H9 (cell line): ENCODE data around the gene GRID2. TPM values are rescaled to one million over a fixed set of nuclear protein-coding genes. Genes with fewer than 3 reads are reported as not detected.

Experiments
- DNase-seq: peaks from one replicate; pipeline ENCODE4 v3.0.0-alpha.2; 2017
- H2AFZ ChIP-seq: one replicate; pipeline ENCODE4 v1.6.1; 2013; ENCODE audit warnings: mild to moderate bottlenecking, low read length, control low read depth, moderate library complexity
- H2AK5ac ChIP-seq: 2 replicates; pipeline ENCODE4 v1.6.1; 2013; ENCODE audit warnings: low read length, control low read depth, mixed read lengths; ENCODE audit not compliant: insufficient read length
- H2BK120ac ChIP-seq: one replicate; pipeline ENCODE4 v1.6.1; 2013; ENCODE audit warnings: low read depth, mild to moderate bottlenecking, low read length, control low read depth, inconsistent platforms; ENCODE audit not compliant: poor library complexity, severe bottlenecking
- H2BK12ac ChIP-seq: 2 replicates; pipeline ENCODE4 v1.6.1; 2013; ENCODE audit warnings: low read length, control low read depth, mixed read lengths, low read depth; ENCODE audit not compliant: insufficient read length
- H2BK15ac ChIP-seq: 2 replicates; pipeline ENCODE4 v1.6.1; 2013; ENCODE audit warnings: low read depth, low read length, control low read depth
- H2BK20ac ChIP-seq: one replicate; pipeline ENCODE4 v1.6.1; 2013; ENCODE audit warnings: low read depth, mild to moderate bottlenecking, low read length, control low read depth, inconsistent platforms; ENCODE audit not compliant: poor library complexity, severe bottlenecking
- H2BK5ac ChIP-seq: 2 replicates; pipeline ENCODE4 v1.6.1; 2013; ENCODE audit warnings: low read length, control low read depth, mixed read lengths; ENCODE audit not compliant: insufficient read length
- H3K14ac ChIP-seq: 2 replicates; pipeline ENCODE4 v1.6.1; 2013; ENCODE audit warnings: low read length, control low read depth; ENCODE audit not compliant: insufficient read depth
- H3K18ac ChIP-seq: 2 replicates; pipeline ENCODE4 v1.6.1; 2013; ENCODE audit warnings: low read depth, mild to moderate bottlenecking, mixed read lengths, low read length, control low read depth; ENCODE audit not compliant: insufficient read length
- H3K23ac ChIP-seq: 2 replicates; pipeline ENCODE4 v1.6.1; 2013; ENCODE audit warnings: low read length, control low read depth, mixed read lengths, low read depth; ENCODE audit not compliant: insufficient read length
- H3K23me2 ChIP-seq: 2 replicates; pipeline ENCODE4 v1.6.1; 2013; ENCODE audit warnings: low read depth, mild to moderate bottlenecking, mixed read lengths, low read length, control low read depth; ENCODE audit not compliant: insufficient read length, poor library complexity, severe bottlenecking
- H3K27ac ChIP-seq: 2 replicates; pipeline ENCODE4 v1.5.1; 2013; ENCODE audit warnings: low read length, control low read depth, mixed read lengths, low read depth; ENCODE audit not compliant: insufficient read length
- H3K27me3 ChIP-seq: 2 replicates; pipeline ENCODE4 v1.6.1; 2013; ENCODE audit warnings: low read length, control low read depth, inconsistent platforms; ENCODE audit not compliant: insufficient read depth
- H3K4ac ChIP-seq: 2 replicates; pipeline ENCODE4 v1.6.1; 2013; ENCODE audit warnings: low read depth, mild to moderate bottlenecking, control low read depth, inconsistent platforms, low read length, moderate library complexity
- H3K4me1 ChIP-seq: 2 replicates; pipeline ENCODE4 v1.6.1; 2013; ENCODE audit warnings: low read length, control low read depth, inconsistent platforms; ENCODE audit not compliant: insufficient read depth
- H3K4me2 ChIP-seq: 2 replicates; pipeline ENCODE4 v1.6.1; 2013; ENCODE audit warnings: low read length, control low read depth, mixed read lengths; ENCODE audit not compliant: insufficient read length, insufficient read depth
- H3K56ac ChIP-seq: 2 replicates; pipeline ENCODE4 v1.6.1; 2013; ENCODE audit warnings: low read depth, mild to moderate bottlenecking, mixed read lengths, low read length, control low read depth; ENCODE audit not compliant: insufficient read length
- H3K79me1 ChIP-seq: 2 replicates; pipeline ENCODE4 v1.6.1; 2013; ENCODE audit warnings: low read depth, mild to moderate bottlenecking, moderate library complexity, low read length, control low read depth, inconsistent platforms; ENCODE audit not compliant: insufficient read depth, poor library complexity, severe bottlenecking
- H3K79me2 ChIP-seq: 2 replicates; pipeline ENCODE4 v1.6.1; 2013; ENCODE audit warnings: low read length, control low read depth, inconsistent platforms; ENCODE audit not compliant: insufficient read depth
- H3K9ac ChIP-seq: 2 replicates; pipeline ENCODE4 v1.6.1; 2013; ENCODE audit warnings: low read length, control low read depth, mixed read lengths; ENCODE audit not compliant: insufficient read length; ENCODE audit errors: extremely low read depth
- H3K9me3 ChIP-seq: one replicate; pipeline ENCODE4 v1.6.1; 2013; ENCODE audit warnings: low read depth, low read length, inconsistent platforms; ENCODE audit not compliant: control insufficient read depth
- H3T11ph ChIP-seq: one replicate; pipeline ENCODE4 v1.6.1; 2013; ENCODE audit warnings: mild to moderate bottlenecking, low read length, control low read depth, inconsistent platforms
- H4K20me1 ChIP-seq: one replicate; pipeline ENCODE4 v1.6.1; 2013; ENCODE audit not compliant: control insufficient read depth, insufficient read length, insufficient read depth
- H4K5ac ChIP-seq: 2 replicates; pipeline ENCODE4 v1.6.1; 2013; ENCODE audit warnings: low read depth, mild to moderate bottlenecking, mixed read lengths, low read length, control low read depth; ENCODE audit not compliant: insufficient read length
- H4K8ac ChIP-seq: replicated peaks from 2 replicates; pipeline ENCODE4 v1.6.1; 2013; ENCODE audit warnings: low read length, control low read depth, mixed read lengths, low read depth; ENCODE audit not compliant: insufficient read length
- H4K91ac ChIP-seq: 2 replicates; pipeline ENCODE4 v1.6.1; 2013; ENCODE audit warnings: low read depth, mild to moderate bottlenecking, moderate library complexity, mixed read lengths, low read length, control low read depth; ENCODE audit not compliant: insufficient read length
- H3K27ac Mint-ChIP-seq, 3 experiments: 2 replicates in 2 of 3; 3 replicates in 1 of 3; pipeline ENCODE4 v1.8.0; 2020 to 2021; ENCODE audit warnings: mixed read lengths in 3 of 3, mild to moderate bottlenecking in 1 of 3, moderate library complexity in 1 of 3
- H3K27me3 Mint-ChIP-seq: 2 replicates; pipeline ENCODE4 v1.8.0; 2021; ENCODE audit warnings: low read depth, mild to moderate bottlenecking, moderate library complexity, mixed read lengths
- H3K36me3 Mint-ChIP-seq, 3 experiments: 2 replicates in 2 of 3; 3 replicates in 1 of 3; pipeline ENCODE4 v1.8.0; 2020 to 2021; ENCODE audit warnings: low read depth in 3 of 3, mixed read lengths in 3 of 3; ENCODE audit not compliant: insufficient read depth in 1 of 3
- H3K4me1 Mint-ChIP-seq, 2 experiments: 2 replicates each; pipeline ENCODE4 v1.8.0; 2020; ENCODE audit warnings: mixed read lengths in 2 of 2
- H3K4me3 Mint-ChIP-seq, 2 experiments: 2 replicates in 1 of 2; 3 replicates in 1 of 2; pipeline ENCODE4 v1.8.0; 2020 to 2021; ENCODE audit warnings: mild to moderate bottlenecking in 2 of 2, mixed read lengths in 2 of 2, moderate library complexity in 1 of 2
- H3K9me3 Mint-ChIP-seq, 2 experiments: 2 replicates in 1 of 2; 3 replicates in 1 of 2; pipeline ENCODE4 v1.8.0; 2020; ENCODE audit warnings: mild to moderate bottlenecking in 2 of 2, mixed read lengths in 2 of 2, moderate library complexity in 1 of 2
- total RNA-seq: library from RNA; stranded (reverse); gene quantifications from 2 replicates; pipeline ENCODE4 v1.2.1, GENCODE V29; 2021
- TF ChIP-seq, protein P1 (sequence below): fragments of 200-600 bp; sonication (generic); conservative IDR thresholded peaks from 3 replicates; pipeline ENCODE4 v1.8.0; 2021; ENCODE audit warnings: antibody characterized with exemption, mild to moderate bottlenecking

The GRID2 gene
- total RNA-seq, 1 experiment from 2014 or later, result 21.8 TPM

DNA sequence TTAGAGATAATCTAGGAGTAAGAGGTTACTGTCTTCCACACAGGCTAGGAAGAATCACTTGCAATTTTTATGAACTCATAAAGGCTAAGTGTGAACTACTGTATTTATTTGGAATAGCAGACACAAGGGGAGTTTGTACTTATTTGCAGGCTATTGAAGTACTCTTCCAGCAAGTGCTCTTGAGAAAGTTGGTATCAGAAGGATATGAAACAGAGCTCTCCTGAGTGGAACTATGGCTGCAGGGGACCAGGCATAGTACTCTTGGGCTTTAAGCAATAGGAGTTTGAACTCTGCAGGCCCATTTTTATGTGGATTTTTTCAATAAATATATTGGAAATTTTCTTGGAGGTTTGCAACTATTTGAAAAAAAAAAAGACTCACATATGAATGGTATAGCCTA, 768.5 kb downstream of the GRID2 start:
- Histone ChIP-seq H2BK15ac (no peak overlapping the region), H2AK5ac (no peak overlapping the region), H2AFZ (no peak overlapping the region), H3K23ac (no peak overlapping the region), H3K4me2 (no peak overlapping the region), H3K27ac (no peak overlapping the region), H2BK120ac (no peak overlapping the region), H3K14ac (no peak overlapping the region), H3K9me3 (no peaks in the 10 kb centered on the region), H3K27me3 (peaks cover 2% of the 10 kb centered on the region; the same call in 1 of the 2 replicates), H4K91ac (no peak overlapping the region), H3K23me2 (no peaks in the 10 kb centered on the region), H2BK5ac (no peak overlapping the region), H4K5ac (no peak overlapping the region), H4K20me1 (no peaks in the 10 kb centered on the region), H3K4ac (no peak overlapping the region), H3K4me1 (no peaks in the 10 kb centered on the region), H2BK20ac (no peak overlapping the region), H3K56ac (no peak overlapping the region), H3K79me1 (no peaks in the 10 kb centered on the region), H3K18ac (no peak overlapping the region), H3T11ph (no peak overlapping the region), H2BK12ac (no peak overlapping the region), H3K79me2 (no peaks in the 10 kb centered on the region), H4K8ac (no peak overlapping the region), H3K9ac (no peak overlapping the region)
- TF ChIP-seq, protein P1, sequence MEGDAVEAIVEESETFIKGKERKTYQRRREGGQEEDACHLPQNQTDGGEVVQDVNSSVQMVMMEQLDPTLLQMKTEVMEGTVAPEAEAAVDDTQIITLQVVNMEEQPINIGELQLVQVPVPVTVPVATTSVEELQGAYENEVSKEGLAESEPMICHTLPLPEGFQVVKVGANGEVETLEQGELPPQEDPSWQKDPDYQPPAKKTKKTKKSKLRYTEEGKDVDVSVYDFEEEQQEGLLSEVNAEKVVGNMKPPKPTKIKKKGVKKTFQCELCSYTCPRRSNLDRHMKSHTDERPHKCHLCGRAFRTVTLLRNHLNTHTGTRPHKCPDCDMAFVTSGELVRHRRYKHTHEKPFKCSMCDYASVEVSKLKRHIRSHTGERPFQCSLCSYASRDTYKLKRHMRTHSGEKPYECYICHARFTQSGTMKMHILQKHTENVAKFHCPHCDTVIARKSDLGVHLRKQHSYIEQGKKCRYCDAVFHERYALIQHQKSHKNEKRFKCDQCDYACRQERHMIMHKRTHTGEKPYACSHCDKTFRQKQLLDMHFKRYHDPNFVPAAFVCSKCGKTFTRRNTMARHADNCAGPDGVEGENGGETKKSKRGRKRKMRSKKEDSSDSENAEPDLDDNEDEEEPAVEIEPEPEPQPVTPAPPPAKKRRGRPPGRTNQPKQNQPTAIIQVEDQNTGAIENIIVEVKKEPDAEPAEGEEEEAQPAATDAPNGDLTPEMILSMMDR, result no peak
- H3K27ac Mint-ChIP-seq, result no peak overlapping the region
- H3K36me3 Mint-ChIP-seq, result no peaks in the 10 kb centered on the region; a peak in 1 of 7 replicates
- no peaks in the 10 kb centered on the region for H3K27me3 Mint-ChIP-seq
- H3K9me3 Mint-ChIP-seq, result peaks cover 0 to 3% of the 10 kb centered on the region in 2 experiments; a peak in 1 of 5 replicates
- DNase-seq, result no peak
- peaks cover 5% of the 10 kb centered on the region in 2 experiments; a peak in 3 of 4 replicates for H3K4me1 Mint-ChIP-seq
- no peak overlapping the region for H3K4me3 Mint-ChIP-seq
